Measurements from ENCODE around the gene ZNF346.
A peak's percentile ranks its signal among the peaks of the same experiment; 100 is the strongest.

DNA sequence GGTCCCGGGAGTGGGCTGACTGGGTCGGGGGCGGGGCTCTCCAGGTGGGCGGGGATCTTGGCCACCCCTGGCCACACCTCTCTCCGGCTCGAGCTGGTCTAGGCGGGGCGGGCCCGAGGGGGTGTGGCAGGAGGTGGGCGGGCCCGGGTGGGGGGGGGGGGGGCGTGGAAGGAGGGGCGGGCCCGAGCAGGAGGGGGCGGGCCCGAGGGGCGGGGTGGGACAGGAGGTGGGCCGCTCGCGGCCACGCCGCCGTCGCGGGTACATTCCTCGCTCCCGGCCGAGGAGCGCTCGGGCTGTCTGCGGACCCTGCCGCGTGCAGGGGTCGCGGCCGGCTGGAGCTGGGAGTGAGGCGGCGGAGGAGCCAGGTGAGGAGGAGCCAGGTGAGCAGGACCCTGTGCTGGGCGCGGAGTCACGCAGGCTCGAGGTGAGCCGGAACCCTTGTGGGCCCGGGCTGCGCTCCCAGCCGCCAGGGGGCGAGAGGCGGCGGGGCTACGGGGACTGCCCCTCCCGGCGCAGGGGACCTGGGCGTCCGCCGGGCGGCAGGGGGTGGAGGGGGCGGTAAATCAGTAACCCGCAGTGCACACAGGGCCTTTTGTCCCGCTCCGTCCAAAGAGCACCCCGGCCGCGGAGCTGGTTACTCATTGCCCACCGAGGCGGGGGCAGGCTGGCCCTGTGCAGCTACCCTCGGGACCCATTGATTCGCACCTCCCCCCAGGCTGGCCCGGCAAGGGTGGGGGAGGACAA lies 64.3 kb downstream of the ZNF346 start, which contains the start of gene FGFR4:
- TF ChIP-seq, protein P1, sequence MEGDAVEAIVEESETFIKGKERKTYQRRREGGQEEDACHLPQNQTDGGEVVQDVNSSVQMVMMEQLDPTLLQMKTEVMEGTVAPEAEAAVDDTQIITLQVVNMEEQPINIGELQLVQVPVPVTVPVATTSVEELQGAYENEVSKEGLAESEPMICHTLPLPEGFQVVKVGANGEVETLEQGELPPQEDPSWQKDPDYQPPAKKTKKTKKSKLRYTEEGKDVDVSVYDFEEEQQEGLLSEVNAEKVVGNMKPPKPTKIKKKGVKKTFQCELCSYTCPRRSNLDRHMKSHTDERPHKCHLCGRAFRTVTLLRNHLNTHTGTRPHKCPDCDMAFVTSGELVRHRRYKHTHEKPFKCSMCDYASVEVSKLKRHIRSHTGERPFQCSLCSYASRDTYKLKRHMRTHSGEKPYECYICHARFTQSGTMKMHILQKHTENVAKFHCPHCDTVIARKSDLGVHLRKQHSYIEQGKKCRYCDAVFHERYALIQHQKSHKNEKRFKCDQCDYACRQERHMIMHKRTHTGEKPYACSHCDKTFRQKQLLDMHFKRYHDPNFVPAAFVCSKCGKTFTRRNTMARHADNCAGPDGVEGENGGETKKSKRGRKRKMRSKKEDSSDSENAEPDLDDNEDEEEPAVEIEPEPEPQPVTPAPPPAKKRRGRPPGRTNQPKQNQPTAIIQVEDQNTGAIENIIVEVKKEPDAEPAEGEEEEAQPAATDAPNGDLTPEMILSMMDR (conservative IDR thresholded peaks at IDR 0.05; ENCODE audit: low read depth, low read length), result peak; percentile 68
- TF ChIP-seq EZH2 (IDR thresholded peaks at IDR 0.05; ENCODE audit: borderline replicate concordance, low read depth, low read length, poor library complexity, severe bottlenecking), result no peak

Data from A673 (cell line).